A549 (cell line): Measurements from ENCODE around the gene PRPF8.

ENCODE experiments used
- FOSL2 ChIP-seq, 2 experiments: fragments of 450-650 bp in 1 of 2; fragments of >200 bp in 1 of 2; sonication (Bioruptor Twin) in 1 of 2; formaldehyde crosslinking; IDR thresholded peaks; 2 replicates each; pipeline versions ENCODE4 v1.5.0 to v1.6.1; 2016 to 2020; ENCODE audit warnings: mild to moderate bottlenecking in 1 of 2, moderate library complexity in 1 of 2
- JUN ChIP-seq, 2 experiments: fragments of >200 bp; sonication (Bioruptor Twin); formaldehyde crosslinking; IDR thresholded peaks; 2 replicates in 1 of 2; 3 replicates in 1 of 2; pipeline ENCODE4 v1.6.1; 2016 to 2017
- POLR2A ChIP-seq: IDR thresholded peaks from 2 replicates; pipeline ENCODE4 v1.6.1; 2012; ENCODE audit warnings: mild to moderate bottlenecking, low read length
- RAD21 ChIP-seq, 2 experiments: fragments of >200 bp in 1 of 2; sonication (Bioruptor Twin) in 1 of 2; formaldehyde crosslinking in 1 of 2; IDR thresholded peaks in 1 of 2; conservative IDR thresholded peaks in 1 of 2; 2 replicates in 1 of 2; 3 replicates in 1 of 2; pipeline ENCODE4 v1.6.1; 2012 to 2018; ENCODE audit warnings: inconsistent platforms in 1 of 2
- RFX5 ChIP-seq: fragments of 450-650 bp; IDR thresholded peaks from 2 replicates; pipeline ENCODE4 v1.7.1; 2014; ENCODE audit warnings: antibody characterized with exemption, mild to moderate bottlenecking, moderate library complexity
- SREBF2 ChIP-seq: fragments of 450-650 bp; IDR thresholded peaks from 2 replicates; pipeline ENCODE4 v1.6.1; 2014; ENCODE audit warnings: mild to moderate bottlenecking, moderate library complexity
- TF ChIP-seq, protein P1 (sequence below): fragments of >200 bp; sonication (Bioruptor Twin); formaldehyde crosslinking; IDR thresholded peaks from 3 replicates; pipeline ENCODE4 v1.5.1; 2016
- TF ChIP-seq, protein P2 (sequence below): fragments of 200-600 bp; sonication (generic); IDR thresholded peaks from 2 replicates; pipeline ENCODE4 v1.6.1; 2016; ENCODE audit warnings: antibody characterized with exemption, mild to moderate bottlenecking, moderate library complexity

DNA sequence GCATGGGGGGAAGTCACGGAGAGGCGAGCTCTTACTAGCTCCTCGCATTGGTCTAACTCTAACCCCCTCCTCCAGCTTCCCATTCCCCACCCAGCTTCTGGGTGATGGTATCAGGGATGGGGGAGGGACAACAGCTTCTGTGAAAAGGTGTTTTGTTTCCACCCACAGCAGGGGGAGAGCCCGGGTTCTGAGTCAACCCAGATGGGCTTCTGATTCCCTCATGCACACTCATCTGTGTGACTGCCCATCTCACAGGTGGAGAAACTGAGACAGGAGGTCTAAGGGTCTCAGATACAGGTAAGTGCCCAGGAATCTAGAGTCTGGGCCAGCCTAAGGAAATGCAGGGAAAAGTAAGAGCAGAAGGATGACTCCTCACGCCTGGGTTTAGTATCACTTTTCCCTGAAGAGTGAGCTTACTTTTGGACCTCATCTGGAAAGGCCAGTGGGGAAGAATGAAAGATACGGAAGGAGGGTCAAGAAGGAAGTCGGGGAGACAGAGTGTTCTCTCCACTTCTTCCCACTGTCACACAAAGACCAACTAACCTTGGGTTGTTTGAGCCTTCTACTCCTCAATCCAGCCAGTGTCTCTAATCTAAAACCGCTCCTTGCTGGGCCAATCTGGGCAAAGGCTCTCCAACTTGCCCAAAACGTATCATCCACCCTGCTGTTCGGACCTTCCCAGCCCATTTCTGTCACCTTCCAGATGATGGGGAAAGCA is 28.7 kb upstream of the PRPF8 start:
- TF ChIP-seq, protein P1, sequence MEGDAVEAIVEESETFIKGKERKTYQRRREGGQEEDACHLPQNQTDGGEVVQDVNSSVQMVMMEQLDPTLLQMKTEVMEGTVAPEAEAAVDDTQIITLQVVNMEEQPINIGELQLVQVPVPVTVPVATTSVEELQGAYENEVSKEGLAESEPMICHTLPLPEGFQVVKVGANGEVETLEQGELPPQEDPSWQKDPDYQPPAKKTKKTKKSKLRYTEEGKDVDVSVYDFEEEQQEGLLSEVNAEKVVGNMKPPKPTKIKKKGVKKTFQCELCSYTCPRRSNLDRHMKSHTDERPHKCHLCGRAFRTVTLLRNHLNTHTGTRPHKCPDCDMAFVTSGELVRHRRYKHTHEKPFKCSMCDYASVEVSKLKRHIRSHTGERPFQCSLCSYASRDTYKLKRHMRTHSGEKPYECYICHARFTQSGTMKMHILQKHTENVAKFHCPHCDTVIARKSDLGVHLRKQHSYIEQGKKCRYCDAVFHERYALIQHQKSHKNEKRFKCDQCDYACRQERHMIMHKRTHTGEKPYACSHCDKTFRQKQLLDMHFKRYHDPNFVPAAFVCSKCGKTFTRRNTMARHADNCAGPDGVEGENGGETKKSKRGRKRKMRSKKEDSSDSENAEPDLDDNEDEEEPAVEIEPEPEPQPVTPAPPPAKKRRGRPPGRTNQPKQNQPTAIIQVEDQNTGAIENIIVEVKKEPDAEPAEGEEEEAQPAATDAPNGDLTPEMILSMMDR, result no peak
- TF ChIP-seq POLR2A, result no peak
- TF ChIP-seq JUN (IDR thresholded peaks at IDR 0.05), result no peak
- TF ChIP-seq, protein P2, sequence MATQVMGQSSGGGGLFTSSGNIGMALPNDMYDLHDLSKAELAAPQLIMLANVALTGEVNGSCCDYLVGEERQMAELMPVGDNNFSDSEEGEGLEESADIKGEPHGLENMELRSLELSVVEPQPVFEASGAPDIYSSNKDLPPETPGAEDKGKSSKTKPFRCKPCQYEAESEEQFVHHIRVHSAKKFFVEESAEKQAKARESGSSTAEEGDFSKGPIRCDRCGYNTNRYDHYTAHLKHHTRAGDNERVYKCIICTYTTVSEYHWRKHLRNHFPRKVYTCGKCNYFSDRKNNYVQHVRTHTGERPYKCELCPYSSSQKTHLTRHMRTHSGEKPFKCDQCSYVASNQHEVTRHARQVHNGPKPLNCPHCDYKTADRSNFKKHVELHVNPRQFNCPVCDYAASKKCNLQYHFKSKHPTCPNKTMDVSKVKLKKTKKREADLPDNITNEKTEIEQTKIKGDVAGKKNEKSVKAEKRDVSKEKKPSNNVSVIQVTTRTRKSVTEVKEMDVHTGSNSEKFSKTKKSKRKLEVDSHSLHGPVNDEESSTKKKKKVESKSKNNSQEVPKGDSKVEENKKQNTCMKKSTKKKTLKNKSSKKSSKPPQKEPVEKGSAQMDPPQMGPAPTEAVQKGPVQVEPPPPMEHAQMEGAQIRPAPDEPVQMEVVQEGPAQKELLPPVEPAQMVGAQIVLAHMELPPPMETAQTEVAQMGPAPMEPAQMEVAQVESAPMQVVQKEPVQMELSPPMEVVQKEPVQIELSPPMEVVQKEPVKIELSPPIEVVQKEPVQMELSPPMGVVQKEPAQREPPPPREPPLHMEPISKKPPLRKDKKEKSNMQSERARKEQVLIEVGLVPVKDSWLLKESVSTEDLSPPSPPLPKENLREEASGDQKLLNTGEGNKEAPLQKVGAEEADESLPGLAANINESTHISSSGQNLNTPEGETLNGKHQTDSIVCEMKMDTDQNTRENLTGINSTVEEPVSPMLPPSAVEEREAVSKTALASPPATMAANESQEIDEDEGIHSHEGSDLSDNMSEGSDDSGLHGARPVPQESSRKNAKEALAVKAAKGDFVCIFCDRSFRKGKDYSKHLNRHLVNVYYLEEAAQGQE, result no peak
- no peak for TF ChIP-seq RFX5
- no peak for TF ChIP-seq RAD21 (conservative IDR thresholded peaks at IDR 0.05 in 1 of 2, IDR thresholded peaks at IDR 0.05 in 1 of 2)
- TF ChIP-seq FOSL2 (IDR thresholded peaks at IDR 0.05), result no peak
- no peak for TF ChIP-seq FOSL2 (CRISPR knock-in tag; IDR thresholded peaks at IDR 0.05)
- no peak for TF ChIP-seq SREBF2
